HepG2 (cell line): ENCODE measurements around the gene TUBA4A. TPM values are rescaled to one million over a fixed set of nuclear protein-coding genes. Genes with fewer than 3 reads are reported as not detected.

Experiments used
- BCLAF1 ChIP-seq: fragments of 450-650 bp; IDR thresholded peaks from 2 replicates; pipeline ENCODE4 v1.6.1; 2017; ENCODE audit warnings: mild to moderate bottlenecking
- CBX5 ChIP-seq: sonication (generic); formaldehyde crosslinking; IDR thresholded peaks from 2 replicates; pipeline ENCODE4 v1.4.0; 2020; ENCODE audit warnings: missing genetic modification reagents, borderline replicate concordance
- FIP1L1 ChIP-seq: fragments of 200-400 bp; formaldehyde crosslinking; IDR thresholded peaks from 2 replicates; pipeline ENCODE4 v1.6.1; 2018; ENCODE audit warnings: low read depth, mild to moderate bottlenecking, low read length, moderate library complexity, borderline replicate concordance; ENCODE audit not compliant: insufficient read depth
- IRF2 ChIP-seq: IDR thresholded peaks from 2 replicates; pipeline ENCODE4 v1.6.1; 2018; ENCODE audit warnings: missing genetic modification reagents, missing compliant biosample characterization
- KDM4B ChIP-seq: sonication (generic); formaldehyde crosslinking; IDR thresholded peaks from 2 replicates; pipeline ENCODE4 v1.4.0; 2020; ENCODE audit warnings: missing genetic modification reagents
- KDM5B ChIP-seq: sonication (generic); formaldehyde crosslinking; IDR thresholded peaks from 2 replicates; pipeline ENCODE4 v1.4.0; 2020; ENCODE audit warnings: missing genetic modification reagents, mild to moderate bottlenecking, borderline replicate concordance
- SMAD3 ChIP-seq: sonication (generic); formaldehyde crosslinking; IDR thresholded peaks from 2 replicates; pipeline ENCODE4 v1.4.0; 2020; ENCODE audit warnings: missing genetic modification reagents
- STAG1 ChIP-seq: sonication (generic); formaldehyde crosslinking; IDR thresholded peaks from 2 replicates; pipeline ENCODE4 v1.4.0; 2020; ENCODE audit warnings: missing genetic modification reagents
- TAF1 ChIP-seq: sonication (generic); formaldehyde crosslinking; IDR thresholded peaks from 2 replicates; pipeline ENCODE4 v1.4.0; 2020; ENCODE audit warnings: missing genetic modification reagents
- TEAD3 ChIP-seq: optimal IDR thresholded peaks from 2 replicates; pipeline ENCODE3; 2016; ENCODE audit warnings: borderline replicate concordance
- ZFP1 ChIP-seq: IDR thresholded peaks from 2 replicates; pipeline ENCODE4 v1.6.1; 2016
- ZFY ChIP-seq: sonication (generic); formaldehyde crosslinking; IDR thresholded peaks from 2 replicates; pipeline ENCODE4 v1.4.0; 2020; ENCODE audit warnings: missing genetic modification reagents
- ZNF124 ChIP-seq: sonication (generic); formaldehyde crosslinking; IDR thresholded peaks from 2 replicates; pipeline ENCODE4 v1.4.0; 2020; ENCODE audit warnings: missing genetic modification reagents
- ZNF326 ChIP-seq: sonication (generic); formaldehyde crosslinking; IDR thresholded peaks from 2 replicates; pipeline ENCODE4 v1.4.0; 2020; ENCODE audit warnings: missing genetic modification reagents, borderline replicate concordance
- ZNF556 ChIP-seq: sonication (generic); formaldehyde crosslinking; IDR thresholded peaks from 2 replicates; pipeline ENCODE4 v1.4.0; 2020; ENCODE audit warnings: mild to moderate bottlenecking, missing genetic modification reagents, borderline replicate concordance
- ZNF776 ChIP-seq: sonication (generic); formaldehyde crosslinking; IDR thresholded peaks from 2 replicates; pipeline ENCODE4 v1.4.0; 2020; ENCODE audit warnings: mild to moderate bottlenecking, missing genetic modification reagents
- ZNF83 ChIP-seq: sonication (generic); formaldehyde crosslinking; IDR thresholded peaks from 2 replicates; pipeline ENCODE4 v1.4.0; 2020; ENCODE audit warnings: missing genetic modification reagents, mild to moderate bottlenecking, borderline replicate concordance
- polyA plus RNA-seq, 8 experiments: library from polyadenylated mRNA; depleted of rRNA in 3 of 8; stranded (reverse) in 7 of 8; unstranded in 1 of 8; fragments of >200 nt; fragmentation: Illumina TruSeq in 4 of 8; extraction: Trizol in 4 of 8; gene quantifications; 2 replicates each; pipeline versions ENCODE4 v1.2.1 to v1.2.3, GENCODE V29; 2011 to 2016; ENCODE audit warnings: low read depth in 4 of 8, missing spikeins in 1 of 8, mixed read lengths in 1 of 8; ENCODE audit not compliant: insufficient read depth in 1 of 8
- total RNA-seq, 5 experiments: library from RNA; depleted of rRNA; stranded (reverse); fragments of >200 nt; fragmentation: Illumina TruSeq; extraction: Trizol; gene quantifications; 2 replicates each; pipeline ENCODE4 v1.2.3, GENCODE V29; 2016; ENCODE audit warnings: low read depth in 1 of 5
- TF ChIP-seq, protein P1 (sequence below): sonication (generic); formaldehyde crosslinking; IDR thresholded peaks from 2 replicates; pipeline ENCODE4 v1.8.0; 2022; ENCODE audit warnings: missing genetic modification reagents, mild to moderate bottlenecking, inconsistent platforms, borderline replicate concordance
- TF ChIP-seq, protein P2 (sequence below): sonication (generic); formaldehyde crosslinking; IDR thresholded peaks from 2 replicates; pipeline ENCODE4 v1.4.0; 2020; ENCODE audit warnings: missing genetic modification reagents
- TF ChIP-seq, protein P3 (sequence below): IDR thresholded peaks from 2 replicates; pipeline ENCODE4 v1.6.1; 2018; ENCODE audit warnings: missing genetic modification reagents
- TF ChIP-seq, protein P4 (sequence below): sonication (generic); formaldehyde crosslinking; IDR thresholded peaks from 2 replicates; pipeline ENCODE4 v1.5.0; 2020; ENCODE audit warnings: mild to moderate bottlenecking, low read depth, missing genetic modification reagents, borderline replicate concordance

TUBA4A gene
- total and polyA plus RNA-seq, 2 of the 13 experiments (the other 11 are each of a cell fraction or from before 2014, with no cell fraction given): 1.3 to 12.7 TPM

GRCh38 chr2:219277703-219278654, 24.3 kb upstream of the TUBA4A start (continued):
- peak; percentile 49; the same call in 1 of the 2 replicates for TF ChIP-seq SMAD3
- TF ChIP-seq ZNF556 (CRISPR knock-in tag): peak; percentile 87
- no peak for TF ChIP-seq TAF1 (CRISPR knock-in tag)
- TF ChIP-seq, protein P1, sequence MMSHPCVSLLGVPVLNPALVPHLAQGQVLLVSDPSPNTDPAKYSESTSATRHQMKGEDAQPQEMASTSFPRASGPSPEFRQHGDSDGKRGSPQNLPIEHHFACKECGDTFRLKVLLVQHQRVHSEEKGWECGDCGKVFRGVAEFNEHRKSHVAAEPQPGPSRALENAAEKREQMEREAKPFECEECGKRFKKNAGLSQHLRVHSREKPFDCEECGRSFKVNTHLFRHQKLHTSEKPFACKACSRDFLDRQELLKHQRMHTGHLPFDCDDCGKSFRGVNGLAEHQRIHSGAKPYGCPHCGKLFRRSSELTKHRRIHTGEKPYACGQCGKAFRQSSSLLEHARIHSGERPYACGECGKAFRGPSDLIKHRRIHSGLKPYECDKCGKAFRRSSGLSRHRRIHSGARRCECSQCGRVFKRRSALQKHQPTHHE (CRISPR knock-in tag): 0 out of 2 replicates have a peak, but pooled peaks have one; percentile 53
- peak; percentile 13; the same call in 1 of the 2 replicates for TF ChIP-seq ZFY (CRISPR knock-in tag)
- no peak for TF ChIP-seq BCLAF1
- TF ChIP-seq STAG1: peak; percentile 73
- peak; percentile 88 for TF ChIP-seq TEAD3 (CRISPR knock-in tag)
- TF ChIP-seq, protein P2, sequence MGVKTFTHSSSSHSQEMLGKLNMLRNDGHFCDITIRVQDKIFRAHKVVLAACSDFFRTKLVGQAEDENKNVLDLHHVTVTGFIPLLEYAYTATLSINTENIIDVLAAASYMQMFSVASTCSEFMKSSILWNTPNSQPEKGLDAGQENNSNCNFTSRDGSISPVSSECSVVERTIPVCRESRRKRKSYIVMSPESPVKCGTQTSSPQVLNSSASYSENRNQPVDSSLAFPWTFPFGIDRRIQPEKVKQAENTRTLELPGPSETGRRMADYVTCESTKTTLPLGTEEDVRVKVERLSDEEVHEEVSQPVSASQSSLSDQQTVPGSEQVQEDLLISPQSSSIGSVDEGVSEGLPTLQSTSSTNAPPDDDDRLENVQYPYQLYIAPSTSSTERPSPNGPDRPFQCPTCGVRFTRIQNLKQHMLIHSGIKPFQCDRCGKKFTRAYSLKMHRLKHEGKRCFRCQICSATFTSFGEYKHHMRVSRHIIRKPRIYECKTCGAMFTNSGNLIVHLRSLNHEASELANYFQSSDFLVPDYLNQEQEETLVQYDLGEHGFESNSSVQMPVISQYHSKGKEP (CRISPR knock-in tag): 0 out of 2 replicates have a peak, but pooled peaks have one; percentile 31
- peak; percentile 47; the same call in 1 of the 2 replicates for TF ChIP-seq ZFP1
- peak; percentile 59; the same call in 1 of the 2 replicates for TF ChIP-seq IRF2 (CRISPR knock-in tag)
- TF ChIP-seq CBX5 (CRISPR knock-in tag): peak; percentile 74; the same call in 1 of the 2 replicates
- peak; percentile 49; the same call in 1 of the 2 replicates for TF ChIP-seq ZNF124 (CRISPR knock-in tag)
- TF ChIP-seq, protein P3, sequence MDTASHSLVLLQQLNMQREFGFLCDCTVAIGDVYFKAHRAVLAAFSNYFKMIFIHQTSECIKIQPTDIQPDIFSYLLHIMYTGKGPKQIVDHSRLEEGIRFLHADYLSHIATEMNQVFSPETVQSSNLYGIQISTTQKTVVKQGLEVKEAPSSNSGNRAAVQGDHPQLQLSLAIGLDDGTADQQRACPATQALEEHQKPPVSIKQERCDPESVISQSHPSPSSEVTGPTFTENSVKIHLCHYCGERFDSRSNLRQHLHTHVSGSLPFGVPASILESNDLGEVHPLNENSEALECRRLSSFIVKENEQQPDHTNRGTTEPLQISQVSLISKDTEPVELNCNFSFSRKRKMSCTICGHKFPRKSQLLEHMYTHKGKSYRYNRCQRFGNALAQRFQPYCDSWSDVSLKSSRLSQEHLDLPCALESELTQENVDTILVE (CRISPR knock-in tag): 0 out of 2 replicates have a peak, but pooled peaks have one; percentile 47
- peak; percentile 80 for TF ChIP-seq KDM5B
- no peak; the same call in 1 of the 2 replicates for TF ChIP-seq ZNF83 (CRISPR knock-in tag)
- TF ChIP-seq ZNF326 (CRISPR knock-in tag): no peak
- no peak for TF ChIP-seq FIP1L1
- TF ChIP-seq, protein P4, sequence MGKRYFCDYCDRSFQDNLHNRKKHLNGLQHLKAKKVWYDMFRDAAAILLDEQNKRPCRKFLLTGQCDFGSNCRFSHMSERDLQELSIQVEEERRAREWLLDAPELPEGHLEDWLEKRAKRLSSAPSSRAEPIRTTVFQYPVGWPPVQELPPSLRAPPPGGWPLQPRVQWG: no peak
- TF ChIP-seq ZNF776 (CRISPR knock-in tag): no peak
- TF ChIP-seq KDM4B (CRISPR knock-in tag): no peak
